Loucy (cell line): ENCODE measurements around the gene DNAAF2.

Source experiments
- CTCF ChIP-seq: fragments of 200-600 bp; sonication (generic); conservative IDR thresholded peaks from 2 replicates; pipeline ENCODE4 v1.5.1; 2014; ENCODE audit warnings: mild to moderate bottlenecking, antibody characterized with exemption, low read length
- EZH2phosphoT487 ChIP-seq: fragments of 200-600 bp; IDR thresholded peaks from 2 replicates; pipeline ENCODE4 v1.6.1; 2018; ENCODE audit warnings: antibody characterized with exemption, mild to moderate bottlenecking, moderate library complexity, borderline replicate concordance

- TF ChIP-seq CTCF = no peak
- TF ChIP-seq EZH2phosphoT487 = no peak
Observed at GRCh38 chr14:49679271-49679670, 44.2 kb upstream of the DNAAF2 start.
